ENCODE data around the gene SPATS1. TPM values are rescaled to one million over a fixed set of nuclear protein-coding genes. Genes with fewer than 3 reads are reported as not detected.

The SPATS1 gene
- total RNA-seq, 4 donors from 2014 or later: not detected

GRCh38 chr6:44305200-44305725 lies 37.2 kb upstream of the SPATS1 start:
- H3K4me3 ChIP-seq: no peak overlapping the region
- H3K4me1 ChIP-seq: no peaks in the 10 kb centered on the region
- no peaks in the 10 kb centered on the region for H3K9me3 ChIP-seq
- DNase-seq (ENCODE audit: extremely low spot score): no peak
- no peaks in the 10 kb centered on the region for H3K27me3 ChIP-seq
- TF ChIP-seq EP300 (IDR thresholded peaks at IDR 0.05) (no peak), CTCF (IDR thresholded peaks at IDR 0.05) (no peak), POLR2A (IDR thresholded peaks at IDR 0.05; ENCODE audit: low read depth) (no peak), POLR2AphosphoS5 (IDR thresholded peaks at IDR 0.05) (no peak)
- peaks cover 51 to 100% (median 98%) of the 10 kb centered on the region in 4 donors for H3K36me3 ChIP-seq
- 92% methylated on average over 4 of the region's 5 CpGs for WGBS
- intact Hi-C loops (cut with DNase I): no loop called here
- no peak overlapping the region for H3K27ac ChIP-seq (replicated peaks in 1 of 4)

GRCh38 chr6:44306710-44307109 lies 35.7 kb upstream of the SPATS1 start:
- Histone ChIP-seq H3K9me3 (no peaks in the 10 kb centered on the region), H3K27me3 (no peaks in the 10 kb centered on the region), H3K27ac (replicated peaks in 1 of 4) (no peak overlapping the region), H3K36me3 (peaks cover 47 to 100% (median 97%) of the 10 kb centered on the region in 4 donors), H3K4me1 (peaks cover 0 to 2% (median 2%) of the 10 kb centered on the region in 4 donors), H3K4me3 (no peak overlapping the region)
- no peak for DNase-seq (ENCODE audit: extremely low spot score)
- TF ChIP-seq POLR2AphosphoS5 (IDR thresholded peaks at IDR 0.05) (no peak), CTCF (IDR thresholded peaks at IDR 0.05) (no peak), POLR2A (IDR thresholded peaks at IDR 0.05; ENCODE audit: low read depth) (no peak), EP300 (IDR thresholded peaks at IDR 0.05) (no peak)
- intact Hi-C loops (cut with DNase I): no loop called here
- WGBS: 88% methylated on average over 8 of the region's 8 CpGs

GRCh38 chr6:44307217-44307616 lies 35.2 kb upstream of the SPATS1 start:
- Histone ChIP-seq H3K4me3 (no peak overlapping the region), H3K27ac (replicated peaks in 1 of 4) (no peak overlapping the region), H3K4me1 (peaks cover 4 to 8% (median 7%) of the 10 kb centered on the region in 4 donors), H3K27me3 (no peaks in the 10 kb centered on the region), H3K36me3 (peaks cover 42 to 97% (median 92%) of the 10 kb centered on the region in 4 donors), H3K9me3 (no peaks in the 10 kb centered on the region)
- no peak for DNase-seq (ENCODE audit: extremely low spot score)
- intact Hi-C loops (cut with DNase I): no loop called here
- WGBS: 97% methylated on average over 8 of the region's 10 CpGs
- TF ChIP-seq POLR2AphosphoS5 (IDR thresholded peaks at IDR 0.05) (no peak), EP300 (IDR thresholded peaks at IDR 0.05) (no peak), POLR2A (IDR thresholded peaks at IDR 0.05; ENCODE audit: low read depth) (no peak), CTCF (IDR thresholded peaks at IDR 0.05) (no peak)

- H3K27ac ChIP-seq (replicated peaks in 1 of 4): no peak overlapping the region
- intact Hi-C loops (cut with DNase I): no loop called here
- TF ChIP-seq EP300 (IDR thresholded peaks at IDR 0.05) (no peak), POLR2AphosphoS5 (IDR thresholded peaks at IDR 0.05) (no peak), POLR2A (IDR thresholded peaks at IDR 0.05; ENCODE audit: low read depth) (no peak), CTCF (IDR thresholded peaks at IDR 0.05) (no peak)
- no peak for DNase-seq (ENCODE audit: extremely low spot score)
- H3K9me3 ChIP-seq: no peaks in the 10 kb centered on the region
- H3K4me1 ChIP-seq: peaks cover 8 to 19% (median 14%) of the 10 kb centered on the region in 4 donors
- peaks cover 37 to 78% (median 74%) of the 10 kb centered on the region in 4 donors for H3K36me3 ChIP-seq
- H3K4me3 ChIP-seq: no peak overlapping the region
- H3K27me3 ChIP-seq: no peaks in the 10 kb centered on the region
- 90% methylated on average over 2 of the region's 2 CpGs for WGBS
Observed at GRCh38 chr6:44309092-44309491, 33.4 kb upstream of the SPATS1 start.

- Histone ChIP-seq H3K27me3 (no peaks in the 10 kb centered on the region), H3K36me3 (peaks cover 33 to 73% (median 68%) of the 10 kb centered on the region in 4 donors), H3K9me3 (no peaks in the 10 kb centered on the region), H3K27ac (replicated peaks in 1 of 4) (no peak overlapping the region), H3K4me3 (no peak overlapping the region), H3K4me1 (peaks cover 8 to 19% (median 14%) of the 10 kb centered on the region in 4 donors)
- intact Hi-C loops (cut with DNase I): no loop called here
- no peak for DNase-seq (ENCODE audit: extremely low spot score)
- TF ChIP-seq CTCF (IDR thresholded peaks at IDR 0.05): no peak
- TF ChIP-seq EP300 (IDR thresholded peaks at IDR 0.05): no peak
- no peak for TF ChIP-seq POLR2AphosphoS5 (IDR thresholded peaks at IDR 0.05)
- TF ChIP-seq POLR2A (IDR thresholded peaks at IDR 0.05; ENCODE audit: low read depth): no peak
Observed at GRCh38 chr6:44309631-44310030, 32.8 kb upstream of the SPATS1 start.
